ENCODE results near the gene RSPO4.
A peak's percentile ranks its signal among the peaks of the same experiment; 100 is the strongest.

Gene RSPO4

GRCh38 chr20:961768-962167 is 40.3 kb downstream of the RSPO4 start:
- TF ChIP-seq, protein P1, sequence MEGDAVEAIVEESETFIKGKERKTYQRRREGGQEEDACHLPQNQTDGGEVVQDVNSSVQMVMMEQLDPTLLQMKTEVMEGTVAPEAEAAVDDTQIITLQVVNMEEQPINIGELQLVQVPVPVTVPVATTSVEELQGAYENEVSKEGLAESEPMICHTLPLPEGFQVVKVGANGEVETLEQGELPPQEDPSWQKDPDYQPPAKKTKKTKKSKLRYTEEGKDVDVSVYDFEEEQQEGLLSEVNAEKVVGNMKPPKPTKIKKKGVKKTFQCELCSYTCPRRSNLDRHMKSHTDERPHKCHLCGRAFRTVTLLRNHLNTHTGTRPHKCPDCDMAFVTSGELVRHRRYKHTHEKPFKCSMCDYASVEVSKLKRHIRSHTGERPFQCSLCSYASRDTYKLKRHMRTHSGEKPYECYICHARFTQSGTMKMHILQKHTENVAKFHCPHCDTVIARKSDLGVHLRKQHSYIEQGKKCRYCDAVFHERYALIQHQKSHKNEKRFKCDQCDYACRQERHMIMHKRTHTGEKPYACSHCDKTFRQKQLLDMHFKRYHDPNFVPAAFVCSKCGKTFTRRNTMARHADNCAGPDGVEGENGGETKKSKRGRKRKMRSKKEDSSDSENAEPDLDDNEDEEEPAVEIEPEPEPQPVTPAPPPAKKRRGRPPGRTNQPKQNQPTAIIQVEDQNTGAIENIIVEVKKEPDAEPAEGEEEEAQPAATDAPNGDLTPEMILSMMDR (IDR thresholded peaks at IDR 0.05; ENCODE audit: low read depth, low read length) = no peak
- Histone ChIP-seq H3K4me3 (ENCODE audit: low read depth, low read length) (no peak overlapping the region), H3K27me3 (no peaks in the 10 kb centered on the region), H3K36me3 (no peaks in the 10 kb centered on the region), H3K9me3 (no peaks in the 10 kb centered on the region), H3K4me1 (no peaks in the 10 kb centered on the region)
- no peak for DNase-seq

- Histone ChIP-seq H3K4me3 (ENCODE audit: low read depth, low read length) (no peak overlapping the region), H3K9me3 (no peaks in the 10 kb centered on the region), H3K27me3 (no peaks in the 10 kb centered on the region), H3K4me1 (no peaks in the 10 kb centered on the region), H3K36me3 (no peaks in the 10 kb centered on the region)
- DNase-seq = no peak
- TF ChIP-seq, protein P1 (IDR thresholded peaks at IDR 0.05; ENCODE audit: low read depth, low read length) = no peak
Measured at GRCh38 chr20:959996-960615, 42.0 kb downstream of the RSPO4 start.

DNA sequence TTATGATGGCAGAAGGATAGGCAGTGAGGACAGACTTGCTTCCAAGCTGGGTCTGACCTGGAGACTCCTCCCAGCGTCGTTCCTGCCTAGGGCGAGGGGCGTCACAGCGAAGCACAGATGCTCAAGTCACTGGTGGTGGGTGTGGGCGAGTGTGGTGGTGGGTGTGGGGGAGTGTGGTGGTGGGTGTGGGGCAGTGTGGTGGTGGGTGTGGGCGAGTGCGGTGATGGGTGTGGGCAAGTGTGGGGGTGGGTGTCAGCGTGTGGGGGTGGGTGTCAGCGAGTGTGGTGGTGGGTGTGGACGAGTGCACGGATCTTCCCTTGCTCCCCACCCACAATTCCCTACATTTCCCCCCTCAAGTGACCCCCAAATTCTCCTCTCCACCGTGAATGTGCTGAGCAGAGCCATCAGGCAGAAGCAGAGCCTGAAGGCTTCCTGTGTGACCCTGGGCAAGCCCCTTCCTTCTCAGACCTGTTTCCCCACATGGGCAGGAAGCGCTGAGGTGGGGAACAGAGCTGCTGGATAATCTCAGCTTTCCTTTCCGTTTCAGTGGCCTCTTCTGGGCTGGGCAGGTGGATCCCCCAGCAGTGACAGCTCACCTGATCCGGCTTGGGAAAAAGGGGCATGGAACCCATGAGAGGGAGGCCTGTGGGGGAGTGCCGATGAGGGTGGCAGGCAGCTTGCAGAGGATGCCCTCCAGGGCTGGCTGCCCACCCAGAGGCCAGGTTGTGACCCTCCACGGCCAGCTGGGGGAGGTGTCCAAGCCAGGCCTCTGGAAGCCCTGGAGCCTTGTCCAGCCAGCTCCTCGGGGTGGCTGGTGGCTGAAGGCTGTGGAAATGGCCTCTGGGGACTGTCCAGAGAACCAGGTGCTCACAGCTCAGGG is 42.9 kb downstream of the RSPO4 start:
- H3K36me3 ChIP-seq = no peaks in the 10 kb centered on the region
- no peaks in the 10 kb centered on the region for H3K4me1 ChIP-seq
- no peaks in the 10 kb centered on the region for H3K27me3 ChIP-seq
- no peaks in the 10 kb centered on the region for H3K9me3 ChIP-seq
- H3K4me3 ChIP-seq (ENCODE audit: low read depth, low read length) = no peak overlapping the region
- TF ChIP-seq, protein P1 (IDR thresholded peaks at IDR 0.05; ENCODE audit: low read depth, low read length) = no peak
- DNase-seq = no peak

- H3K27me3 ChIP-seq = peaks cover 7% of the 10 kb centered on the region; the same call in 1 of the 2 replicates
Measured at GRCh38 chr20:957544-957943, 44.6 kb downstream of the RSPO4 start.

GRCh38 chr20:956330-956951 is 45.7 kb downstream of the RSPO4 start:
- H3K4me3 ChIP-seq (ENCODE audit: low read depth, low read length) = no peak overlapping the region
- peaks cover 7% of the 10 kb centered on the region; the same call in 1 of the 2 replicates for H3K27me3 ChIP-seq
- H3K36me3 ChIP-seq = no peaks in the 10 kb centered on the region
- no peaks in the 10 kb centered on the region for H3K9me3 ChIP-seq
- DNase-seq = peak; percentile 62
- H3K4me1 ChIP-seq = no peaks in the 10 kb centered on the region
- TF ChIP-seq, protein P1 (IDR thresholded peaks at IDR 0.05; ENCODE audit: low read depth, low read length) = peak; percentile 83

More at GRCh38 chr20:957544-957943, 44.6 kb downstream of the RSPO4 start:
- no peak for DNase-seq
- H3K4me3 ChIP-seq (ENCODE audit: low read depth, low read length) = no peak overlapping the region
- TF ChIP-seq, protein P1 (IDR thresholded peaks at IDR 0.05; ENCODE audit: low read depth, low read length) = 0 out of 2 replicates have a peak, but pooled peaks have one; percentile 6
- no peaks in the 10 kb centered on the region for H3K36me3 ChIP-seq
- H3K4me1 ChIP-seq = no peaks in the 10 kb centered on the region
- no peaks in the 10 kb centered on the region for H3K9me3 ChIP-seq

All from BE2C (cell line).